Activated naive CD4-positive, alpha-beta T cell treated with anti-CD3 and anti-CD28 coated beads, Interleukin-2, amount 10 ng/mL, durations not matched to agents 7 days and 5 days (primary cell): Measurements from ENCODE around the gene NDUFA6.

Source experiments
- CTCF ChIA-PET: fragments of 350-600 bp; sonication (Branson Sonifier 250); formaldehyde crosslinking; loops from one replicate; lab custom pipeline; 2021; ENCODE audit warnings: antibody characterized with exemption; lab: Charles Lee
- DNase-seq: peaks from one replicate; pipeline ENCODE4 v3.0.0-alpha.2; 2020
- H3K27ac Mint-ChIP-seq: one replicate; pipeline ENCODE4 v1.8.0; 2021; ENCODE audit warnings: mild to moderate bottlenecking, moderate library complexity, mixed read lengths
- H3K27me3 Mint-ChIP-seq: one replicate; pipeline ENCODE4 v1.8.0; 2021; ENCODE audit warnings: mild to moderate bottlenecking, mixed read lengths
- H3K36me3 Mint-ChIP-seq: one replicate; pipeline ENCODE4 v1.8.0; 2021; ENCODE audit warnings: mixed read lengths
- H3K4me1 Mint-ChIP-seq: one replicate; pipeline ENCODE4 v1.8.0; 2021; ENCODE audit warnings: mixed read lengths
- H3K4me3 Mint-ChIP-seq: one replicate; pipeline ENCODE4 v1.8.0; 2021; ENCODE audit warnings: mild to moderate bottlenecking, moderate library complexity, mixed read lengths
- H3K9me3 Mint-ChIP-seq: one replicate; pipeline ENCODE4 v1.8.0; 2021; ENCODE audit warnings: mixed read lengths

NDUFA6 gene

DNA sequence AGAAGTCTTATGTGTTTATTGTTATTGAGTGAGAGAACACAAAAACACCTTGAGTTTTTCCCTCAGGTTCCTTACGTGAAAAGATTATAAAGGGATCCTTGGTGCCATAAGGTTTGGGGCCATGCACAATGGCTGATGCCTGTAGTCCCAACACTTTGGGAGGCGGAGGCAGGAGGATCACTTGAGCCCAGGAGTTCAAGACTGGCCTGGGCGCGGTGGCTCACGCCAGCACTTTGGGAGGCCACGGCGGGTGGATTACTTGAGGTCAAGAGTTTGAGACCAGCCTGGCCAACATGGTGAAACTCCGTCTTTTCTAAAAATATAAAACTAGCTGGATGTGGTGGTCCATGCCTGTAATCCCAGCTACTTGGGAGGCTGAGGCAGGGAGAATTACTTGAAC lies 5.7 kb downstream of the NDUFA6 start:
- Mint-ChIP-seq H3K27ac (no peak overlapping the region), H3K27me3 (no peaks in the 10 kb centered on the region), H3K4me1 (peaks cover 43% of the 10 kb centered on the region), H3K9me3 (peaks cover 7% of the 10 kb centered on the region), H3K36me3 (peaks cover 66% of the 10 kb centered on the region), H3K4me3 (no peak overlapping the region)
- CTCF ChIA-PET = no interaction called here
- DNase-seq = no peak

DNA sequence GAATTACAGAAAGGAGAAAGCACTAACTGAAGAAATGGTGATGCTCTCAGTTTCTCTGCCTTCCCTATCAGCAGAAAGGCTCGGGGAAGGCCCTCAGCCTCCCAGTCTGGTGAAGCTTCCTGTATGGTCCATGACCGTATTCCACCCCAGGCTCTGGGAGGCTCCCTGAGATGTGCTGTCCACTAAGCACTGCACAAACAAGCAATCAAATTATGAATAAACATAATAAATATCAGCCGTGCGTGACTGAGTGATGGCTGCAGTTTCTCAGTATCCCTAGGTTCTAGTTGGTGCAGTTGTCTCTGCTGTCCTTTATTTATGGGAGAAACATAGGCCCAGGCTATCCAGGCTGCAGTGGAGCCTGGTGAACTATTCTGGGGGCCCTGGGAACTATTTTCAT lies 7.5 kb downstream of the NDUFA6 start:
- H3K36me3 Mint-ChIP-seq = peaks cover 53% of the 10 kb centered on the region
- H3K4me3 Mint-ChIP-seq = no peak overlapping the region
- H3K4me1 Mint-ChIP-seq = peaks cover 42% of the 10 kb centered on the region
- DNase-seq = no peak
- no peaks in the 10 kb centered on the region for H3K9me3 Mint-ChIP-seq
- H3K27me3 Mint-ChIP-seq = no peaks in the 10 kb centered on the region
- H3K27ac Mint-ChIP-seq = no peak overlapping the region
- CTCF ChIA-PET = no interaction called here

DNA sequence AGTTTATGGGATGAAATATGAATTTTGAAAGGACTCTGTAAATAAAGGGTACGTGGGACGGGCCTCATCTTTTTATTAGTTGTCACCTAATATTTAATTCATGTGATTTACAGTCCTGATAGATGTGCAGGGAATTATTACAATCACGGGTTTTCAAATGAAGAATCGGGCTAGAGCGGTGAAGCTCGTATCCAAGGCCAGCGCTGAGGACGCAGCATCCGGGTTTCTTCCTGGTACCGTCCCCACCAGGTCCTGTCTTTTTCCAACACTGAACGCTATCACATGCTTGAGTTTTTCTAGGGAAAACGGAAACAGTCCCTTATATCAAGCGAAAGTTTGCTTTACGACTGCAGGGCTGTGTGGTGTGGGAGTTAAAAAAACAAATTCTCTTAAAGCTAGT lies 10.3 kb downstream of the NDUFA6 start:
- DNase-seq = peak; percentile 52
- peak overlapping the region; percentile 94 for H3K4me3 Mint-ChIP-seq
- H3K27me3 Mint-ChIP-seq = no peaks in the 10 kb centered on the region
- peaks cover 36% of the 10 kb centered on the region for H3K4me1 Mint-ChIP-seq
- H3K9me3 Mint-ChIP-seq = no peaks in the 10 kb centered on the region
- H3K36me3 Mint-ChIP-seq = peaks cover 36% of the 10 kb centered on the region
- CTCF ChIA-PET = interaction anchor here (1.2 to 3.4 kb wide), 3 partner anchors 10 to 357 kb away, joined by 3 to 14 read pairs (median 3); partner anchors contain the start of gene NDUFA6
- H3K27ac Mint-ChIP-seq = peak overlapping the region; percentile 92

DNA sequence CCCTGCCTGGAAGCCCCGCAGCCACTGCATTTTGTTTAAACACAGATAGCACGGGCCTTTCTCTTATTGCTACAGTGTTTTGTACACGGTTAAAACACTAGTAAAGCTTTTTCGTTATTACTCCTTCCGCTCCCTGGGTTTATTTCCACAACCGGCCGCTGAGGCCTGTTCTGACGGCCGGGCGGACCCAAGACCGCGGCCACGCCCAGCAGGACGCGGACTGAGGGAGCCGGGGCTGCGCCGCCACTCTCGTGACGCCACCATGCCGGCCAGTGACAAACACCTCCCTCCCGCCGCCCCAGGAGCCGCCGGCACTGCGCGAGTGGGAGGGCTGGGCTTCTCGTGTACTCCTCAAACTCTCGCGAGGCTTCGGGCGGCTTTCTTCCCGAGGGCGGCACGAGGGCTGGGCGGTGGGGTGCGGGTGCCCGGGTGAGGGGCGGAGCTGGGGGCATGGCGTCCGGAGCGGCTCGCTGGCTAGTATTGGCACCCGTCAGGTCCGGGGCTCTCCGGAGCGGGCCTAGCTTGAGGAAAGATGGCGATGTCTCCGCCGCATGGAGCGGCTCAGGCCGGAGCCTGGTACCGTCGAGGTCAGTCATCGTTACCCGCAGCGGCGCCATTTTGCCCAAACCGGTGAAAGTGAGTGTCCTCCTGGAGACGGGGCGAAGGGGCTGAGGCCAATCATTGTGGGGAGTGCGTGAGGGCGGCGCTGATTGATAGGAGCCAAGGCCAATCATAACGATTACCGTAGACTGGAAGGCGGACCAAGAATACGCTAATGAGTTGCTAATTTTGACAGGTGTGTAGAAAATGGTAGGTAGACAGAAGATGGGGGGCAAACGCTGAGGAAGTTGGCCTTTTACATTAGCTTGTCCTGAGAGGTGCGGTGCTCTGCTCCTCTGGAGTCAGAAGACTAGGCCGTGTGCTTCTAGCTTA lies 11.0 kb downstream of the NDUFA6 start, which contains the start of gene SMDT1:
SMDT1 (plus strand) TSS at position 382 of the 933 bp plus-strand sequence; CDS start at position 451, 69 bp downstream.
- H3K9me3 Mint-ChIP-seq = no peaks in the 10 kb centered on the region
- H3K36me3 Mint-ChIP-seq = peaks cover 33% of the 10 kb centered on the region
- no peaks in the 10 kb centered on the region for H3K27me3 Mint-ChIP-seq
- peak within 1 kb of the TSS; percentile 92 for H3K27ac Mint-ChIP-seq
- peak; percentile 99 for DNase-seq
- H3K4me3 Mint-ChIP-seq = peak within 1 kb of the TSS; percentile 94
- CTCF ChIA-PET = interaction anchor here (1.2 to 3.4 kb wide), 4 partner anchors 11 to 358 kb away, joined by 3 to 14 read pairs (median 3); partner anchors contain the start of gene NDUFA6
- H3K4me1 Mint-ChIP-seq = peaks cover 42% of the 10 kb centered on the region

DNA sequence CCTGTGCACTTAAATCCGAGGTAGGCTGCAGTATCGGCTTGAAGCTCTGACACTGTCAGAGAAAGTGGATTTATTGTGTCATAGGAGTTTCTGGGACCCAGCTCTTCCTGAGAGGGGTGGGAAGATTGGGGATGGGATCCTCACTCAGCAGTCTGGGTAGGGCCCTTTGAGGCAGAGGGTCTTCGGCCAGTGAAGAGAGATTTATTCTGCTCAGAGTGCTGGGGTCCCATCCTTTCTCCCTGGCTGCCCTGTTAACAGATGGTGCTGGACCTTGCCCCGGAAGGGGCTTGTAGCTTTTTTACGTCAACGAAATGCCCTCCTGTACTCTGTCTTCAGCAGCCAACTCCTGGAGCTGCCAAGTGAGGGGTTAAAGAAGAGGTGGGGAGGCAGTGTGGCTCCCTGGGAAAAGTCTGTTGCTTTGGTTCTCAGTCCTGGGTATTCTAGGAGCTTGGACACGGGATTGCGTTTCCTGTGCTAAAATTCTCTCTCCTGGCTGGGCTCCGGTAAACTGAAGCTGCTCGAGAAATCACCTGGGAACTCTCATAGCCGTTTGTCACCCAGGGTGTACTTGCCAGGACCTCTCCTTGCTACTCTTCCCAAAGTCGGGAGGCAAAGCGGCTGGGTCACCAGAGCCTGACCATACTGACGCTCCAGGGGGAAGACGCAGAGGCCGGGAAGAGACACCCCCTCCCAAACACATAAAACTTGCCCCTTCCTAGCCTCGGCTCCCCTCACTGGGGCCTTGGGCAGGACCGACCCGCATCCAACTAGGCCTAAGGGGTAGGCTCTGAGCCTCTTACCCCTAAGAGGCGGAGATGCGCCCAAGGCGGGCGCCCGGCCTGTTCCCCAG lies 11.9 kb downstream of the NDUFA6 start:
- no peaks in the 10 kb centered on the region for H3K9me3 Mint-ChIP-seq

DNA sequence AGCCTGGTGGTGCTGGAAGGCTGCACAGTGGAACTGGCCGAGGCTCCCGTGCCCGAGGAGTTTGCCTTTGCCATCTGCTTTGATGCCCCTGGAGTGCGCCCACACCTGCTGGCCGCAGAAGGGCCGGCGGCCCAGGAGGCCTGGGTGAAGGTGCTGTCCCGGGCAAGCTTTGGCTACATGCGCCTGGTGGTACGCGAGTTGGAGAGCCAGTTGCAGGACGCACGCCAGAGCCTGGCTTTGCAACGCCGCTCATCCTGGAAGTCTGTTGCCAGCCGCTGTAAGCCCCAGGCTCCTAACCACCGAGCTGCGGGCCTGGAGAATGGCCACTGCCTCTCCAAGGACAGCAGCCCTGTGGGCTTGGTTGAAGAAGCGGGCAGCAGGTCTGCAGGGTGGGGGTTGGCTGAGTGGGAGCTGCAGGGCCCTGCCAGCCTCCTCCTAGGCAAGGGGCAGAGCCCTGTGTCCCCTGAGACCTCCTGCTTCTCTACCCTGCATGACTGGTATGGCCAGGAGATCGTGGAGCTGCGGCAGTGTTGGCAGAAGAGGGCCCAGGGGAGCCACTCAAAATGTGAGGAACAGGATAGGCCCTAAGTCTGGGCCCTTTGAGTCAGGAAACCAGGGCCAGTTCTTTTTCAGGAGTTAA lies 13.0 kb downstream of the NDUFA6 start:
- Mint-ChIP-seq H3K36me3 (peaks cover 18% of the 10 kb centered on the region), H3K27ac (peak overlapping the region; percentile 92), H3K27me3 (no peaks in the 10 kb centered on the region), H3K9me3 (no peaks in the 10 kb centered on the region), H3K4me1 (peaks cover 53% of the 10 kb centered on the region), H3K4me3 (no peak overlapping the region)
- CTCF ChIA-PET = interaction anchor here (1.0 to 3.4 kb wide), 2 partner anchors 13 to 110 kb away, joined by 3 to 14 read pairs; partner anchors contain the start of gene NDUFA6
- no peak for DNase-seq

More for the DNA sequence above, 11.9 kb downstream of the NDUFA6 start:
- Mint-ChIP-seq H3K4me1 (peaks cover 44% of the 10 kb centered on the region), H3K27ac (peak overlapping the region; percentile 92), H3K36me3 (peaks cover 25% of the 10 kb centered on the region), H3K4me3 (peak overlapping the region; percentile 94), H3K27me3 (no peaks in the 10 kb centered on the region)
- DNase-seq = no peak
- CTCF ChIA-PET = interaction anchor here (1.0 to 3.4 kb wide), 3 partner anchors 12 to 138 kb away, joined by 3 to 14 read pairs (median 3); partner anchors contain the start of gene NDUFA6

DNA sequence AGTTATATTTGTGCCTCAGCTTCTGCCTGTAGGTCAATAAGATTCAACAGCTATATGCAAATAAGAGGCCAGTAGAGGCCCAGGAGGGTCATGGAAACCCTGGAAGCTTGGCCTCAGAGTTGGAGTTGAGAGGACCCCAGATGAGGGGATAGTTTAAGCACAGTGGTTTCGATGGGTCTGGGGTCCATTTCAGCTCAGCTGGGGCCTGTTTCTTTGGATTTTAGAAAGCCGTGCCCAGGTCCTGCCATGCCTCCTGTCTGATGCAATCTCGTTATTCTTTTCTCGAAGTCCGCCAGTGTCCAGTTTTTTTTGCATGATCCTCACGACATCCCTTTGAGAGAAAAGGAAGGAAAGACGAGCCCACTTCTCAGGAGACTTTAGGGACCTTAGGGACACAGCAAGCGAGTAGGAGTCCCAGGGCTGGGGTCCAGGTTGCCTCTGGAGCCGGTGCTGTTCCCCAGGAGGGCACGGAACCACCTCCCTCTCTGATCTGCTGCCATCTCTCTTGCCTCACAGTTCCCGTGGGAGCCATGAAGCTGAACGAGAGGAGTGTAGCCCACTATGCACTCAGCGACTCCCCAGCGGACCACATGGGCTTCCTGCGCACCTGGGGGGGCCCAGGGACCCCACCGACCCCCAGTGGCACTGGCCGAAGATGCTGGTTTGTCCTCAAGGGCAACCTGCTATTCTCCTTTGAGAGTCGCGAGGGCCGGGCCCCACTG lies 13.6 kb downstream of the NDUFA6 start:
- Mint-ChIP-seq H3K27me3 (no peaks in the 10 kb centered on the region), H3K4me1 (peaks cover 51% of the 10 kb centered on the region), H3K9me3 (no peaks in the 10 kb centered on the region), H3K27ac (no peak overlapping the region), H3K36me3 (peaks cover 14% of the 10 kb centered on the region), H3K4me3 (no peak overlapping the region)
- no peak for DNase-seq
- CTCF ChIA-PET = no interaction called here

DNA sequence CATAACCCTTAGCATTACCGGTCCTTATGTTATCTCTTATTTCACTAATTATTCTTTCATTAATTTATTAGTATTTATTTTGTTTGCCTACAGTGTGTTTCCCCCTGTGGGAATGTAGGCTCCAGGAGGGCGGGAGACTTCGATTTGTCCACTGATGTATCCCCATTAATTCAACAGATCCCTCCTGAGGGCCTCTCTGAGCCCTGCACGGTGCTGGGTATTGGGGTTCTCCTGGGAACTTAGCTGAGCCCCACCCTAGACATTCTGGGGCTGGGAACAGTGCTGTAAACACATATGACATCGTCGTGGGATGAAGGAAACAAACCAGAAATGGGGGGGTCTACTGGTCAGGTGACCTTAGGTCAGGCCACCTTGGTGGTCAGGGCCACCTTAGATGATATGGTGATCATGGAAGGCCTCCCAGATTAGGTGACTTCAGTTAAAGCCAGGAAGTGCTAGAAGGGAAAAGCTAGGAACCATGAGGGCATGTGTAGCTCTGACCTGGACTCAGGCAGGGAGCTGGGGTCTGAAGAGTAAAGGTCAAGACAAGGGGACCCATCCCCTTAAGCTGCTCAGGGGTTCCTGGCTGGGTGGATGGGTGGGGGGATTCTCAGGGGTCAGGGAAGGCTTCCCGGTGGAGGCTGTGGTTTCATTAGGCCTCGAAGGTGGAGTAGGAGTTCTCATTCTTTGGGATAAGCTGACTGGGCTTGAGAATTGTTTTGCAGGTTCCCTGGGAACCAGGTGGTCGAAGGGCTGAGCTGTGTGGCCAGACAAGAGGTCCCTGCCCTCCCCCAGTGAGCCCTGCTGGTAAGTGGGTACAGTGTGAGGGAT lies 15.5 kb downstream of the NDUFA6 start:
- peak overlapping the region; percentile 15 for H3K27ac Mint-ChIP-seq

DNA sequence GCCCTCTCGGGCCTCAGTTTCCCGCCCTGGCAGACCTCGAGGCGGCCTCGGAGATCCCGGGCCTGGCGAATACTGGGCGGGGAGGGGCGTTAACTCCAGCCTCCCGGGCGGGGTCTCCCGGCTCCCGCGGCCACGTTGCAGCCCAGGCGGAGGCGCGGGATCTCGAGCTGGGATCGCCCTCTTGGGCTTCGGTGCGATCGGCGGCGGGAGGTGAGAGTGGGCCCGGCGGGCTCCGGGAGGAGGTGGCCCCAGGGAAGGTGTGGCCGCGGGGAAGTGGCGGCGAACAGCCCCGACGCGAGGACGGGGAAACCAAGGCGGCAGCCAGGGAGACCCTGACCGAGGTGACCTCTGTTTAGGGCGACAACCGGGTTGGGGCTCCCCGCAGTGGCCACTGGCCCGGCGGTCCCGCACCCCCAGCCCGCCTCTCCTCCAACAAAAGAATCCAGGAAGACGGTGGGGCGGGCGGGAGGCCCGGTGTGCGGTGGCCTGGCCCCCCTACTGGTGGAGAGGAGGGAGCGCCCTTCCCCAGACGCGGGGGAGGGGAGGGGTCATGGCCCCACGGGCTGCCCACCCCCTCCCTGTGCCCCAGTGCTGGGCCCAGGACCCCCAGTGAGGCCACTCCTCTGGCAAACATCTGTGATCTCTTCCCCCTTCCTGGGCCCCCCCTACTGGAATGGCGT lies 16.3 kb downstream of the NDUFA6 start, which contains the start of gene PHETA2:
PHETA2 (plus strand) TSS at position 117 of the 680 bp plus-strand sequence. CDS start 3,046 bp downstream, outside the sequence.
- no peaks in the 10 kb centered on the region for H3K9me3 Mint-ChIP-seq
- CTCF ChIA-PET = interaction anchor here (1.4 kb wide), 1 partner anchor 107 kb away, joined by 6 read pairs; no protein-coding TSS in a partner anchor

More for the DNA sequence above, 15.5 kb downstream of the NDUFA6 start:
- H3K36me3 Mint-ChIP-seq = peaks cover 6% of the 10 kb centered on the region
- H3K27me3 Mint-ChIP-seq = no peaks in the 10 kb centered on the region
- peak overlapping the region; percentile 62 for H3K4me3 Mint-ChIP-seq
- CTCF ChIA-PET = interaction anchor here (0.9 to 1.7 kb wide), 2 partner anchors 43 to 108 kb away, joined by 3 to 7 read pairs; no protein-coding TSS in a partner anchor
- H3K9me3 Mint-ChIP-seq = no peaks in the 10 kb centered on the region
- H3K4me1 Mint-ChIP-seq = peaks cover 53% of the 10 kb centered on the region
- no peak for DNase-seq

DNA sequence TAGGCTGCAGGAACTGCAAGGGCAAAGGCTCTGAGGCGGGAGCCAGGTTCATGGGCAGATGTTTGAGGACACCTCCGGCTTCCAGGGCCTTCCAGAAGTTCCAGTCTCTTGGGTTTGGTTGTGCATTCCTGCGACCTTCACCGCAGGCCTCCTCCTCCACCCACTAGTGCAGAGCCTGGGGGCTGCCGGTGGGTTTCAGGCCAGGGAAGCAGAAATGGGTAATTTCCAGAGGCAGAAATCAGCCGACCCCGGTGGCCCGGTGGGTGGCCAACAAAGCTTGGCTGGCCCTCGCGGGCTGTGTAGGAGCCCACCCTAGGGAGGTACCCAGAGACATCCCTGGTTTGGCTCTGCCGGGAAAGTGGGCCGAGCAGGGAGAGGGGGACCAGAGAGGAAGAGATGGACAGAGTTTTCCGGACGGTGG lies 16.9 kb downstream of the NDUFA6 start:
- CTCF ChIA-PET = interaction anchor here (1.4 kb wide), 1 partner anchor 106 kb away, joined by 6 read pairs; no protein-coding TSS in a partner anchor
- H3K4me1 Mint-ChIP-seq = peaks cover 56% of the 10 kb centered on the region
- H3K9me3 Mint-ChIP-seq = no peaks in the 10 kb centered on the region
- H3K4me3 Mint-ChIP-seq = peak overlapping the region; percentile 64
- peaks cover 7% of the 10 kb centered on the region for H3K36me3 Mint-ChIP-seq
- no peaks in the 10 kb centered on the region for H3K27me3 Mint-ChIP-seq
- no peak for DNase-seq
- H3K27ac Mint-ChIP-seq = peak overlapping the region; percentile 79

More for the DNA sequence above, 16.3 kb downstream of the NDUFA6 start, which contains the start of gene PHETA2:
- Mint-ChIP-seq H3K4me3 (peak within 1 kb of the TSS; percentile 64), H3K27ac (peak within 1 kb of the TSS; percentile 79), H3K4me1 (peaks cover 57% of the 10 kb centered on the region), H3K27me3 (no peaks in the 10 kb centered on the region), H3K36me3 (peaks cover 5% of the 10 kb centered on the region)
- DNase-seq = peak; percentile 75

DNA sequence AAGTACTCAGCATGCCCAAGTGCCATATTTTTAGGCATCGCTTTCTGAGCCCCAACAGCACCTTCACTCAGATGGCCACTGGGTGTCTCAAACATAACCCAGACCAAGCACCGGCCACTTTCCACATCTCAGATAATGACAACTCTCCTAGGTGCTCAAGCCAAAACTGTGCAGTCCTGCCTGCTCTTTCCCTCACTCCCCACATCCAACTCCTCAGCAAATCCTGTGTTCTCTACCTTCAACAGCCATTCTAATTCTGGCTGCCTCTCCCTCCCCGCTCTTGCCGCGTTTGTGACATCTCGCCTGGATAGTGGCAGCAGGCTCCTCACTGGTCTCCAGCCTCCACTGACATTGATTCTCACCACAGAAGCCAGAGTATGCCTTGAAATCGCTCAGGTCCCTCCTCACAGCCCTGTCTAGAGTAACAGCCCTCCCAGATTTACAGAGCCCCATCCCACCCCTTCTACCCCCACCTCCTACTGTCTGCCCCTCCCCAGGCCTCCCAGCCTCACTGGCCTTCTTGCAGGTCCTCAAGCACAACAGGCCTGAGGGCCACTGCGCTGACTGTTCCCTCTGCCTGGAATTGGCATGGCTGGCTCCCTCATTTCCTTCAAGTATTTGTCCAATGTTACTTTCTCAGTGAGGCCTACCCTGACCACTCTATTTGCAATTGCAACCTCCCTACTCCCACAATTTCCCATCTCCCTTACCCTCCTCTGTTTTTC lies 17.8 kb downstream of the NDUFA6 start:
- no peak for DNase-seq
- Mint-ChIP-seq H3K27me3 (no peaks in the 10 kb centered on the region), H3K36me3 (peaks cover 13% of the 10 kb centered on the region), H3K27ac (no peak overlapping the region), H3K9me3 (no peaks in the 10 kb centered on the region), H3K4me3 (peak overlapping the region; percentile 64), H3K4me1 (peaks cover 55% of the 10 kb centered on the region)
- CTCF ChIA-PET = interaction anchor here (1.4 kb wide), 1 partner anchor 105 kb away, joined by 6 read pairs; no protein-coding TSS in a partner anchor
